NT2/D1 (cell line): Measurements from ENCODE around the gene ZFAND5.

Experiments used
- YY1 ChIP-seq: IDR thresholded peaks from 2 replicates; pipeline ENCODE4 v1.6.1; 2011; ENCODE audit not compliant: insufficient read length, insufficient read depth
- ZNF274 ChIP-seq: IDR thresholded peaks from 2 replicates; pipeline ENCODE4 v1.6.1; 2011; ENCODE audit warnings: mild to moderate bottlenecking, low read depth, low read length

DNA sequence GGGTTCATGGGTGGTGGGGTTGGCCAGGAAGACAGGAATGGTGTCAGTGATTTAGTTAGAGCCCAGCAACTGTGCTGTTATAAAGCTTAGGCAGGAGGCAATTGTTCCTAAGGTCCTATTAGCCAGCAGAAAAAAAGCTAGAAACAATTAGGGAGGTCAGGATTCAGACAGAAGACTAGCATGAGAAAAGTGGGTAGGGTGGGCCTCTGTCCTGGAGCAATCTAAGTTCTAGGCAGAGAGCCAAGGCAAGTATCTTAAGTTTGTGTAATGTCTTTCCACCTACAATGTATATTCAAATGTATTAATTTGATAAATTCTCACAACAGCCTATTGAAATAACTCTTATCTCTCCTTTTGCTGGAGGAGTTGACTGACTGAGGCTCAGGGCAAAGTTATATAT is 6.1 kb upstream of the ZFAND5 start:
- TF ChIP-seq YY1 (no peak), ZNF274 (no peak)
